SHP77 (cell line): ENCODE data around the gene XRCC6.
"Not testable (repeated sequence)": the region's sequence is repeated elsewhere in the genome, so short reads cannot be mapped to it uniquely, and the experiment has no call there.

Experiments used
- DNase-seq, 2 experiments: peaks; one replicate each; lab custom pipeline; 2025; lab: John Stamatoyannopoulos, UW

XRCC6 gene

GRCh38 chr22:41598891-41599635 is 22.0 kb upstream of the XRCC6 start:
- DNase-seq: no peak

GRCh38 chr22:41600976-41601375 is 20.1 kb upstream of the XRCC6 start:
- no peak for DNase-seq

GRCh38 chr22:41603873-41604332 is 17.2 kb upstream of the XRCC6 start:
- DNase-seq: no peak

- DNase-seq: no peak
Measured at GRCh38 chr22:41608386-41608785, 12.7 kb upstream of the XRCC6 start.

- no peak for DNase-seq
Measured at GRCh38 chr22:41612603-41613306, 8.3 kb upstream of the XRCC6 start.

- DNase-seq: no peak
Measured at GRCh38 chr22:41613456-41613855, 7.6 kb upstream of the XRCC6 start.

GRCh38 chr22:41619979-41620588 is 1.0 kb upstream of the XRCC6 start:
- DNase-seq: peak; percentile 25 to 52

- no peak for DNase-seq
Measured at GRCh38 chr22:41620589-41621098, 451 bp upstream of the XRCC6 start, which contains the start of gene DESI1. Gene DESI1, minus strand, starts transcription at chr22:41621043. Its CDS starts 204 bp downstream, at chr22:41620839.

GRCh38 chr22:41621911-41622179 is 750 bp downstream of the XRCC6 start:
- no peak for DNase-seq

- no peak for DNase-seq
Measured at GRCh38 chr22:41625577-41625976, 4.5 kb downstream of the XRCC6 start.

- DNase-seq: not testable (repeated sequence)
Measured at GRCh38 chr22:41631115-41631514, 10.0 kb downstream of the XRCC6 start.

GRCh38 chr22:41631615-41632014 is 10.5 kb downstream of the XRCC6 start:
- not testable (repeated sequence) for DNase-seq

GRCh38 chr22:41634610-41635009 is 13.5 kb downstream of the XRCC6 start:
- not testable (repeated sequence) for DNase-seq

GRCh38 chr22:41636467-41636866 is 15.4 kb downstream of the XRCC6 start:
- DNase-seq: no peak

GRCh38 chr22:41637623-41638022 is 16.5 kb downstream of the XRCC6 start:
- DNase-seq: not testable (repeated sequence)

- DNase-seq: peak; percentile 22 to 41
Measured at GRCh38 chr22:41638124-41638523, 17.0 kb downstream of the XRCC6 start.

- peak; percentile 29 to 54 for DNase-seq
Measured at GRCh38 chr22:41638748-41639147, 17.7 kb downstream of the XRCC6 start.

- no peak for DNase-seq
Measured at GRCh38 chr22:41641854-41642253, 20.8 kb downstream of the XRCC6 start.

- no peak for DNase-seq
Measured at GRCh38 chr22:41642331-41643110, 21.4 kb downstream of the XRCC6 start.

- no peak for DNase-seq
Measured at GRCh38 chr22:41647771-41648170, 26.7 kb downstream of the XRCC6 start.

GRCh38 chr22:41648432-41648831 is 27.3 kb downstream of the XRCC6 start:
- DNase-seq: no peak

GRCh38 chr22:41650229-41650628 is 29.1 kb downstream of the XRCC6 start:
- DNase-seq: no peak
